ENCODE measurements around the gene MAT2B. TPM values are rescaled to one million over a fixed set of nuclear protein-coding genes. Genes with fewer than 3 reads are reported as not detected.
A peak's percentile ranks its signal among the peaks of the same experiment; 100 is the strongest.

The MAT2B gene
- total and polyA plus RNA-seq, 9 of the 15 experiments (the other 6 are each of a cell fraction or from before 2014, with no cell fraction given) = 32.0 to 57.7 (median 43.6) TPM

GRCh38 chr5:163505368-163506094 lies at the start of gene MAT2B (continued):
- TF ChIP-seq ZBTB33 (CRISPR knock-in tag; IDR thresholded peaks at IDR 0.05) (no peak; the same call in 1 of the 2 replicates), PPARD (CRISPR knock-in tag; IDR thresholded peaks at IDR 0.05) (no peak), SIRT6 (IDR thresholded peaks at IDR 0.05; ENCODE audit: low read depth, low read length) (no peak), HLTF (IDR thresholded peaks at IDR 0.05) (peak; percentile 44; the same call in 1 of the 2 replicates), ARID3B (CRISPR knock-in tag; IDR thresholded peaks at IDR 0.05; ENCODE audit: borderline replicate concordance) (no peak), GABPB1 (CRISPR knock-in tag; IDR thresholded peaks at IDR 0.05) (peak; percentile 90), THRAP3 (IDR thresholded peaks at IDR 0.05; ENCODE audit: borderline replicate concordance) (no peak), TCF3 (CRISPR knock-in tag; IDR thresholded peaks at IDR 0.05) (peak; percentile 25; the same call in 1 of the 2 replicates), E2F6 (IDR thresholded peaks at IDR 0.05; ENCODE audit: borderline replicate concordance in 1 of 2, extremely low read depth in 1 of 2, insufficient read depth in 1 of 2, insufficient read length in 1 of 2, low read depth in 1 of 2, low read length in 1 of 2, poor library complexity in 1 of 2, severe bottlenecking in 1 of 2) (peak; percentile 19 to 35), ZNF140 (CRISPR knock-in tag; IDR thresholded peaks at IDR 0.05) (no peak), HDAC3 (IDR thresholded peaks at IDR 0.05; ENCODE audit: borderline replicate concordance, partially characterized antibody) (no peak), MAFF (IDR thresholded peaks at IDR 0.05; ENCODE audit: low read length) (no peak), POLR2AphosphoS2 (IDR thresholded peaks at IDR 0.05; ENCODE audit: low read length) (0 out of 2 replicates have a peak, but pooled peaks have one; percentile 68), BRF2 (IDR thresholded peaks at IDR 0.05; ENCODE audit: borderline replicate concordance, insufficient read depth, insufficient read length) (no peak), ZBTB11 (CRISPR knock-in tag; IDR thresholded peaks at IDR 0.05) (peak in 2 of 3 experiments; percentile 31 to 76; a peak in 2 of 6 replicates), DIDO1 (tag; IDR thresholded peaks at IDR 0.05; ENCODE audit: low read depth) (0 out of 2 replicates have a peak, but pooled peaks have one; percentile 13)

All from K562 (cell line).